Nephron progenitor cell (in vitro differentiated cells): ENCODE measurements around the gene RAPGEF1.
"Not testable (repeated sequence)": the region's sequence is repeated elsewhere in the genome, so short reads cannot be mapped to it uniquely, and the experiment has no call there.

Experiments used
- DNase-seq: peaks from one replicate; pipeline ENCODE4 v3.0.0; 2021
- H3K27ac Mint-ChIP-seq: 2 replicates; pipeline ENCODE4 v1.8.0; 2021; ENCODE audit warnings: mild to moderate bottlenecking, moderate library complexity, mixed read lengths
- H3K27me3 Mint-ChIP-seq: 2 replicates; pipeline ENCODE4 v1.8.0; 2021; ENCODE audit warnings: mild to moderate bottlenecking, low read depth, mixed read lengths; ENCODE audit not compliant: poor library complexity
- H3K36me3 Mint-ChIP-seq: 2 replicates; pipeline ENCODE4 v1.8.0; 2021; ENCODE audit warnings: low read depth, mixed read lengths
- H3K4me1 Mint-ChIP-seq: 2 replicates; pipeline ENCODE4 v1.8.0; 2021; ENCODE audit warnings: mixed read lengths
- H3K4me3 Mint-ChIP-seq: 2 replicates; pipeline ENCODE4 v1.8.0; 2021; ENCODE audit warnings: mild to moderate bottlenecking, moderate library complexity, mixed read lengths
- H3K9me3 Mint-ChIP-seq: 2 replicates; pipeline ENCODE4 v1.8.0; 2021; ENCODE audit warnings: mild to moderate bottlenecking, moderate library complexity, mixed read lengths
- CTCF ChIP-seq: fragments of 200-600 bp; sonication (generic); IDR thresholded peaks from 2 replicates; pipeline ENCODE4 v1.5.0; 2021; ENCODE audit warnings: antibody characterized with exemption

RAPGEF1 gene

GRCh38 chr9:131690941-131691573 lies 48.8 kb downstream of the RAPGEF1 start:
- peaks cover 16% of the 10 kb centered on the region for H3K36me3 Mint-ChIP-seq
- H3K9me3 Mint-ChIP-seq: peaks cover 11% of the 10 kb centered on the region
- no peaks in the 10 kb centered on the region for H3K27me3 Mint-ChIP-seq
- no peak for DNase-seq
- no peak for TF ChIP-seq CTCF
- H3K4me1 Mint-ChIP-seq: peaks cover 26% of the 10 kb centered on the region
- H3K27ac Mint-ChIP-seq: no peak overlapping the region
- no peak overlapping the region for H3K4me3 Mint-ChIP-seq

GRCh38 chr9:131690462-131690861 lies 49.4 kb downstream of the RAPGEF1 start:
- Mint-ChIP-seq H3K27ac (no peak overlapping the region), H3K27me3 (peaks cover 4% of the 10 kb centered on the region), H3K9me3 (peaks cover 17% of the 10 kb centered on the region), H3K36me3 (peaks cover 21% of the 10 kb centered on the region), H3K4me1 (peaks cover 20% of the 10 kb centered on the region), H3K4me3 (no peak overlapping the region)
- DNase-seq: no peak
- no peak for TF ChIP-seq CTCF

- H3K27me3 Mint-ChIP-seq: peaks cover 9% of the 10 kb centered on the region
Measured at GRCh38 chr9:131688377-131688776, 51.5 kb downstream of the RAPGEF1 start.

GRCh38 chr9:131685753-131686706 lies 53.8 kb downstream of the RAPGEF1 start:
- Mint-ChIP-seq H3K27me3 (peaks cover 9% of the 10 kb centered on the region), H3K4me1 (peaks cover 18% of the 10 kb centered on the region), H3K36me3 (peaks cover 31% of the 10 kb centered on the region), H3K27ac (peak overlapping the region; percentile 85), H3K4me3 (no peak overlapping the region), H3K9me3 (peaks cover 23% of the 10 kb centered on the region)
- no peak for DNase-seq
- TF ChIP-seq CTCF: no peak

More at GRCh38 chr9:131688377-131688776, 51.5 kb downstream of the RAPGEF1 start:
- Mint-ChIP-seq H3K4me1 (no peaks in the 10 kb centered on the region), H3K36me3 (peaks cover 31% of the 10 kb centered on the region), H3K9me3 (peaks cover 23% of the 10 kb centered on the region), H3K4me3 (no peak overlapping the region), H3K27ac (no peak overlapping the region)
- no peak for DNase-seq
- no peak for TF ChIP-seq CTCF

GRCh38 chr9:131683094-131683493 lies 56.8 kb downstream of the RAPGEF1 start:
- Mint-ChIP-seq H3K36me3 (peaks cover 27% of the 10 kb centered on the region), H3K4me1 (peaks cover 47% of the 10 kb centered on the region), H3K27me3 (peaks cover 11% of the 10 kb centered on the region), H3K9me3 (peaks cover 23% of the 10 kb centered on the region)
- H3K4me3 Mint-ChIP-seq, H3K27ac Mint-ChIP-seq, DNase-seq: not testable (repeated sequence)

- DNase-seq: no peak
- H3K27me3 Mint-ChIP-seq: peaks cover 11% of the 10 kb centered on the region
- H3K4me3 Mint-ChIP-seq: no peak overlapping the region
- peaks cover 22% of the 10 kb centered on the region for H3K36me3 Mint-ChIP-seq
- peak overlapping the region; percentile 58 for H3K27ac Mint-ChIP-seq
- H3K4me1 Mint-ChIP-seq: peaks cover 56% of the 10 kb centered on the region
- TF ChIP-seq CTCF: no peak
- H3K9me3 Mint-ChIP-seq: peaks cover 23% of the 10 kb centered on the region
Measured at GRCh38 chr9:131682261-131682660, 57.6 kb downstream of the RAPGEF1 start.

GRCh38 chr9:131681826-131682225 lies 58.0 kb downstream of the RAPGEF1 start:
- Mint-ChIP-seq H3K4me1 (peaks cover 60% of the 10 kb centered on the region), H3K4me3 (peak overlapping the region; percentile 26), H3K27me3 (peaks cover 11% of the 10 kb centered on the region), H3K36me3 (peaks cover 21% of the 10 kb centered on the region), H3K27ac (peak overlapping the region; percentile 96), H3K9me3 (peaks cover 22% of the 10 kb centered on the region)
- not testable (repeated sequence) for DNase-seq

- DNase-seq, H3K27ac Mint-ChIP-seq: not testable (repeated sequence)
- H3K4me3 Mint-ChIP-seq: peak overlapping the region; percentile 26
- H3K9me3 Mint-ChIP-seq: peaks cover 16% of the 10 kb centered on the region
- peaks cover 16% of the 10 kb centered on the region for H3K36me3 Mint-ChIP-seq
- H3K4me1 Mint-ChIP-seq: peaks cover 67% of the 10 kb centered on the region
- peaks cover 11% of the 10 kb centered on the region for H3K27me3 Mint-ChIP-seq
Measured at GRCh38 chr9:131681108-131681507, 58.8 kb downstream of the RAPGEF1 start.
